Activated naive CD4-positive, alpha-beta T cell treated with anti-CD3 and anti-CD28 coated beads, Interleukin-2, amount 50 U/mL, for 72 hours (primary cell): ENCODE results near the gene SETD6. TPM values are rescaled to one million over a fixed set of nuclear protein-coding genes. Genes with fewer than 3 reads are reported as not detected.

ENCODE experiments used
- ATAC-seq, 2 donors: fragments of 150-1000 bp; cut with Tn5 transposase; 2 replicates each; pipeline ENCODE4 v1.10.0; 2021; ENCODE audit warnings: mild to moderate bottlenecking in 2 of 2, moderate library complexity in 2 of 2
- DNase-seq, 2 donors: peaks; one replicate each; pipeline ENCODE4 v3.0.0; 2021 to 2022; ENCODE audit warnings: low spot score in 2 of 2
- H3K27ac Mint-ChIP-seq, 2 donors: one replicate each; pipeline ENCODE4 v1.8.0; 2022; ENCODE audit warnings: mild to moderate bottlenecking in 2 of 2, mixed read lengths in 2 of 2
- H3K36me3 Mint-ChIP-seq, 2 donors: one replicate each; pipeline ENCODE4 v1.8.0; 2022; ENCODE audit warnings: mixed read lengths in 2 of 2
- H3K9me3 Mint-ChIP-seq, 2 donors: one replicate each; pipeline ENCODE4 v1.8.0; 2022; ENCODE audit warnings: mixed read lengths in 2 of 2
- total RNA-seq, 2 donors: library from RNA; stranded (reverse); gene quantifications; one replicate each; pipeline ENCODE4 v1.2.3, GENCODE V29; 2022

Gene SETD6
- total RNA-seq, 2 donors from 2014 or later: 10.6 to 13.9 TPM

- Mint-ChIP-seq H3K9me3 (no peaks in the 10 kb centered on the region), H3K27ac (peak overlapping the region; percentile 80 to 90), H3K36me3 (no peaks in the 10 kb centered on the region)
- DNase-seq (peak; percentile 55 to 60), ATAC-seq (peak; percentile 67 to 80)
Observed at GRCh38 chr16:58501242-58502131, 13.8 kb upstream of the SETD6 start.

- H3K36me3 Mint-ChIP-seq: no peaks in the 10 kb centered on the region
- H3K9me3 Mint-ChIP-seq: no peaks in the 10 kb centered on the region
- H3K27ac Mint-ChIP-seq: no peak overlapping the region
- no peak for ATAC-seq
- no peak for DNase-seq
Observed at GRCh38 chr16:58502217-58502921, 12.9 kb upstream of the SETD6 start.

GRCh38 chr16:58503166-58503862, 12.0 kb upstream of the SETD6 start:
- no peak for ATAC-seq
- Mint-ChIP-seq H3K36me3 (no peaks in the 10 kb centered on the region), H3K27ac (no peak overlapping the region), H3K9me3 (no peaks in the 10 kb centered on the region)
- DNase-seq: no peak

- no peak for ATAC-seq
- no peak for DNase-seq
- Mint-ChIP-seq H3K27ac (no peak overlapping the region), H3K36me3 (no peaks in the 10 kb centered on the region), H3K9me3 (no peaks in the 10 kb centered on the region)
Observed at GRCh38 chr16:58503863-58504688, 11.2 kb upstream of the SETD6 start.

GRCh38 chr16:58506241-58507194, 8.8 kb upstream of the SETD6 start:
- Mint-ChIP-seq H3K9me3 (no peaks in the 10 kb centered on the region), H3K36me3 (no peaks in the 10 kb centered on the region), H3K27ac (no peak overlapping the region)
- ATAC-seq: no peak
- DNase-seq: no peak

GRCh38 chr16:58507195-58507962, 7.9 kb upstream of the SETD6 start:
- DNase-seq (no peak), ATAC-seq (no peak)
- no peaks in the 10 kb centered on the region for H3K36me3 Mint-ChIP-seq
- H3K27ac Mint-ChIP-seq: no peak overlapping the region
- H3K9me3 Mint-ChIP-seq: no peaks in the 10 kb centered on the region

GRCh38 chr16:58507963-58508670, 7.2 kb upstream of the SETD6 start:
- DNase-seq (no peak), ATAC-seq (no peak)
- Mint-ChIP-seq H3K9me3 (no peaks in the 10 kb centered on the region), H3K36me3 (no peaks in the 10 kb centered on the region), H3K27ac (no peak overlapping the region)

- no peak overlapping the region for H3K27ac Mint-ChIP-seq
- DNase-seq (no peak), ATAC-seq (no peak)
- H3K9me3 Mint-ChIP-seq: no peaks in the 10 kb centered on the region
- no peaks in the 10 kb centered on the region for H3K36me3 Mint-ChIP-seq
Observed at GRCh38 chr16:58508671-58509251, 6.6 kb upstream of the SETD6 start.

GRCh38 chr16:58509256-58510096, 5.8 kb upstream of the SETD6 start:
- H3K36me3 Mint-ChIP-seq: no peaks in the 10 kb centered on the region
- ATAC-seq: no peak
- no peaks in the 10 kb centered on the region for H3K9me3 Mint-ChIP-seq
- no peak for DNase-seq
- no peak overlapping the region for H3K27ac Mint-ChIP-seq

GRCh38 chr16:58510097-58510775, 5.1 kb upstream of the SETD6 start:
- Mint-ChIP-seq H3K27ac (no peak overlapping the region), H3K9me3 (no peaks in the 10 kb centered on the region)
- ATAC-seq: no peak

GRCh38 chr16:58510776-58511628, 4.3 kb upstream of the SETD6 start:
- DNase-seq: no peak
- ATAC-seq: no peak
- Mint-ChIP-seq H3K9me3 (no peaks in the 10 kb centered on the region), H3K36me3 (peaks cover 4% of the 10 kb centered on the region in 2 donors), H3K27ac (peak overlapping the region; percentile 54 to 60)

More at GRCh38 chr16:58510097-58510775, 5.1 kb upstream of the SETD6 start:
- no peak for DNase-seq
- H3K36me3 Mint-ChIP-seq: peaks cover 4% of the 10 kb centered on the region in 2 donors
